DMS79 (cell line): ENCODE measurements around the gene AKAP13.

ENCODE experiments used
- DNase-seq: peaks from one replicate; lab custom pipeline; 2025; lab: John Stamatoyannopoulos, UW

AKAP13 gene

DNA sequence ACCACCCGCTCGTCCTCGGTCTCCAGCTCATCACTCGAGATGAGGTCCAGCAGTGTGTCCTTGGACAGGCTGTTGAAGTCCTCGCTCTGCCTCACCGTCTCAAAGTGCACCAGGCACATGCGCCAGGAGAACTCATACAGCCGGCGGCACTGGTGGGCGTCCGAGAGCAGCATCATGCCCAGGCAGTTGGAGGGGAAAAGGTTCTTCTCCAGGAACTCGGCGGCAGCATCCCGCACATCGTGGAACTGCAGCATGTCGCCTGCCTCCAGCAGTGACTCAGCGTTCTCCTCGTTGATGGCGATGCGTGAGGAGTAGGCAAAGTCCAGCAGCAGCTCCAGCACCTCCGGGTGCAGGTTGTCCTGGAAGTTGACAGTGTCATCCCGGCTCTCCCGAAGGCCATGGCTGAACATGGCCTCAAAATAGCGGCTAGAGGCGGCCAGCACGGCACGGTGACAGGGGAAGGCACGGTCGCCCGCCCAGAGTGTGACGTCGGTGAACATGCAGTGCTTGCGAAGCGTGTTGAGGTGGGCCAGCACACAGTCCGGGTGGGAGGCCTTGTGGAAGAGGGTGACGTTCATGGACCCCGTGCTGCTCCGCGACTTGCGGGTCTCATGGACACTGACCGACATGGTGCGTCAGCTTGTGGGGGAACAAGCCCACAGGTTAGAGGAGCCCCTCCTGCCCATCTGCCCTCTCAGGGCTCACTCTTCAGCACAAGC, 388.9 kb downstream of the AKAP13 start:
- DNase-seq: no peak

DNA sequence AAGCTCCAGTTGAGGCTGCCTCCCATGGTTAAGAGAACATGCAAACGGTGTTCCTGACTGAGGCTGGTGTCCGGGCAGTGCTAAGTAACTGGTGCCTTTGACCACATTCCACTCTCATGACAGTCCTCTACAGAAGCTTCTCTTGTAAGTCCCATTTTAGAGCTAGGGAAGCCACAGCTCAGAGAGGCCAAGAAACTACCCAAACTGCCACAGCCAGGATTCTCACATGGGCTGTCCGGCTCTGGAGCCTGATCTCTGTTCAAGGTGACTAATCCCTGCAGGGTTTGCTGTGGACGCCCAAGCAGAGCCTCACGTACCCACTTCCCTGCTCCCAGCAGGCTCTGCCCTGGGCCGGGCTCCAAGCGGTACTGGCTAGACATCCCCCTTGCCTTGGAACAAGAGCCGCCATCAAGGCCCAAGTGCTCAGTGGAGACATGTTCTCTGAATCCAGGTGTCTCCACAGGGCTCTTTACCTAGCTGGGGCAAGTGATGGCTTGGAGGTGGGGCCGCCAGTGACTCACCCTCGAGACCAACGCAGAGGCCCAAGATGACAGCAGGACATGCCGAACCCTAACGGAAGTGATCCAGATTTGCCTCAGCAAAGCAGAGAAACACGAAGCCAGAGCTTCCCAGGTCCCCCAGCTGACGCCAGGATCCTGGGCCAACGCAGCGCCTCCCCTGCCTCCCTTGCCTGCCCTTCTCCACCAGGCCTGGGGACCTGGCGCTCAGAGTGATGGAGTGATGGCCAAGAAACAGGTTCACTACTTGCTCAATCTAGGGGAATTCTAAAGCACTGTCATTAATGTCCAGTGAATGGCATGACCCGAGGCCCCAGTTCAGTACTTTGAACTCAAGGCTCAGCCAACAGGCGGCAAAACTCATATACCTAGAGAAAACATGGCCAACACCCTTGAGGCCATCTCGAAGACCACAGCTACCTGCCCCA, 390.0 kb downstream of the AKAP13 start:
- no peak for DNase-seq

DNA sequence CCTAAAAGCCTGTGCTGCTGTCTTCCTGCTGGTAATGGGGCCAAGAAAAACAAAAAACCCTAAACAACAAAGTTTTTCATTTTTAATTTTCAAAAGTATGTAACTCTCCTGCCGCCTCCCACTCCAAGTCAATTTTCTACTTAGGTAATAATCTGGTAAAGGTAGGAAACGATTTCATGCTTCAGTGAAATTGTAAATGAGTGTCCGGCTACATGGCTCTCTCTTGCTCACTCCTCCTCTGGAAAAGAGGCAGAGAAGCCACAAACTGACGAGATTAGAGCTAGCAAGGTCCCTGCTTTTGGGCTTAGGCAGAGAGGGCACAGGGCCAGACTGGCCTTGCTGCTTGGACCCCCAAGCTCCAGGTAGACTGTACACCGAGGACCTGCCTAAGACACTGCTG, 390.9 kb downstream of the AKAP13 start:
- DNase-seq: no peak

DNA sequence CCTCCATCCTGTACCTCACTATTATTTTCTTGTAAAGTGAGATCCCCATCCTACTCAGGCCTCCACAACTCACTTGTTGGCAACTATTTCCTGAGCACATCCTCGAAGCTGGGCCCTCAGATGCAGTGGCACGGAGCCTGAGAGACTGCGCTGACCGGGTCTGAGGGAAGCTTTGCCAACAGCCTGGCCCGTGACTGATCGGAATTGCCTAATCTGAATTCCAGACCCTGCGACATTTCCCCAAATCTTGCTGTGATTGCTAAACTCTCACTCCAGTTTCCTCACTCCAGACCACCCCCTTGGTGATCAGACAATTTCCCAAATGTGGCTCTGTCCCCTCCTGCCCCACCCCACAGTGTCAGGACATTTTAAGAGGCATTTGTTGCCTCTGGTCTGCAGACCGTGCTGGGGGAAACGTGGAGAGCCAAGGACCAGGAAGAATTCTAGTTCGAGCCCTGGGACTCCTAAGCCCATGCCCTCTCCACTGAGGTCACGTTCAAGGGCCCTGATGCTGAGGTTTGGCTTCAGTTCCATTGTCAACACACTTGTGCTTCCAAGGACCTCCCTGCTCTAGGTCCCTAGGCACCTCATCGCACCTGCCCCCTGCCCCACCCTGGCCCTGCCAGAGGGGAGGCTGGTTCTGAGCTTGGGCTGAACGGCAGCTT, 391.5 kb downstream of the AKAP13 start:
- peak; percentile 4 for DNase-seq

DNA sequence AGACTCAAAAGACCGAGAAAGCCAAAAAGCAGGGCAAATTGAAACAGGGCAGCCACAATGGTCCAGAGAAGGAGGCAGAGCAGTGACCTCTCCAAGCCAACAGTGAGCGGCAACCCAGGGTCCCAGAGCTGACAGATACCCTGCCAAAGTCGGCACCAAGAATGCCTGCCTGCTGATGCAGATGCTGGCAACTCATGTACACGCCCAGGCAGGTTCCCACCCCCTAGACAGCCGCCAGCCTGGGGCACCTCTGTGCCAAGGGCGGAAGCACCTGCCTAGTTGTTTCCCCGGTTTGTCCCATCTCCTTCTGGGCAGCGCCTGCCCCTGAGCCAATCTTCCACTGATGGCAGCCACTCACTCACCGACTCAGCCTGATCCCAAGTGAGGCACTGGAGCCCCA, 392.3 kb downstream of the AKAP13 start:
- DNase-seq: no peak

DNA sequence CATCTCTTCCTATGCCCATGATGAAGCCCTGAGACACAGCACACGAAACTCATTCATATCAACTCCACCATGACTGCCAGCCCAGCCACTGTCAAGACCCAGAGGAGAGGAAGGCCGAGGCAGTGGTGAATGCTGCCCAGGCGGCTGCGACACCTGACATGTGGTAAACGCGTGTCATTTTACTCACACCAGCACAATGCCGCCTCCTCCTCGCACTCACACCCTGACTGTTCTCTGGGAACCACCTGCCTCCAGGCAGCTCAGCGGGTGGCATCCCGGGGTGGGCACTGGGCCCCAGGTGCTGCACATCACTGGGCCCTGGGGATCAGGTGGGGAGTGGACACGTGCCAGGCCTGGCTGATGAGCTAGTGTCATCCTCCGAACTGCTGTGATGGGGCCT, 392.8 kb downstream of the AKAP13 start:
- no peak for DNase-seq

DNA sequence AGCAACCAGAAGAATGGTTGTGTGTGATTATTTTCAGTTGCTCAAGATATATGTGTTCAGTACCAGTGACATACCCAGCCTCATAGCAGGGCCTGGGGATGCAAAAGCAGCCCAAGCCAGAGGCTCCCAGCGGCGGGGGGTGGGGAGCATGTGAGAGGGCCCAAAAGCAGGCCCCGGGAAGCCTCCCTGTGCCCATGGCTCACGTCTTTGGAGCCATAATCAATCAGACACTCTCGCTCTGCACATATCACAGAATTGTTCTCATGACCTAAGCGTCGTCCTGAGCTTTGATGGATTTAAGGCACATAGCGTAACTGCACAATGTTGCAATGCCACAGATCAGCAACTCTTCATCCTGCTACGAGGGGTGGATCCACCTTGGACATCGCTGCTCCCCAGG, 393.6 kb downstream of the AKAP13 start:
- no peak for DNase-seq

DNA sequence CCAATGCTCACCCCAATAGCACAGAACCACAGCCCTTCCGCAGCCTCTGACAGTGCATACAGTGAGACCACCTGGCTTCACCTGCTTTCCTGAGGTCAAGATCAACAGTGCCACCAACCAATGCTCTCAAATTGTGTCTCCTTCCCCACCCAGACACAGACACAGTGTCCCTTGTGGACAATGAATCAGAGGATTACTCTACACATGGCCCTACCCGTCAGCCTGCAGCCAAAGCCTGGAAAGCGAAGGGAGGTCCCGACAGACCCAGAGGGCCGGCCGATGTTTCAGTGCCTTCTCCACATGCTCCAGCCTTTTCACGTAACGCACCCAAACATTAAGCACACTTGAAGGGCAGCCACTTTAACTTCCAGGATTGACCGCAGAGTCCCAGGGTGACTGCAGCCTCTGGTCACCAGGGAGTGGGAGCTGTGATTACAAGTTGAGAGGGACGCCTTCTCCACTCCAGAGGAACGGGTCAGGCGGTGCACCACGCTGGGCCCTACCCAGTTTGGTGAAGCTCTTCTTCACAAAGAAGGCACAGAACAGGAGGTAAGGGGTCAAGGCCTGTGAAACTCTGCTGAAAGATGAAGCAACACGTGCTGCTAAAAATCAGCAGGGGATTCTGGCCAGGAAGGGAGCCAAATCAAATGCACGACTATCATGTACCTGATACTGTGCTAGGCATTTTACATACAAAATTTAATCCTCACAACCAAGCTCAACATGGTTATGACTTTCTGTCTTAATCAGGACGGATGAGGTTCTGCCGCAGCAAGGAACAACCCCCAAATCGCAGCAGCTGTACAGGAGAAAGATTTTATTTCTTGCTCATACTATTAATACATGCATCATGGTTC, 397.1 kb downstream of the AKAP13 start:
- no peak for DNase-seq

DNA sequence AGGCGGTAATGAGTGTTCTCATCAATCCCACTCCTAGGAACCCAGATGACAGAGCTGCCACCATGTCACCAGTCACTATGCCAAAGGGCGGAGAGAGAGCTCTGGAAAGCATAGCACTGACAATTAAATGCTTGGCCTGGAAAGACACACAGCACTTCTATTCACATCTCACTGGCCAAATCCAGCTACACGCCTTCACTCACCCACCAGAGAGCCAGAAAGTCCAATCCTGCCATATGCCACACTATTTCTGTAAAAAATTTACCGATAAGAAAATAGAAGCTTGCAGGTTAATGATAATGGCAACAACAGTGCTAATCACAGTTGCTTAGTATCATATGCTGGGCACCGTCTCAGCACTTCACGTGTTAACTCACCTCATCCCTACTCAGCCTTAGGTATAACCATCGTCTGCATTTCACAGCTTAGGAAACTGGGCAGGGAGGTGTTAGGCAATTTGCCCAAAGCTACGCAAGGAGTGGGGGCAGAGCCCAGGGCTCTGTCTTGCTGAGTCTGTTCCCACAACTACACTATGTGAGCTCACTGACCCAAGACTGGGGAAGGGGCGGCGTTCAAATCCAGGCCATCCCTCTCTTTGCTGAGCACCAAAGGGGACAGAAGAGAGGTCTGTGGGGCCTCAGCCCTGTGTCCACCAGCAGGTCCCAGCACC, 397.8 kb downstream of the AKAP13 start:
- DNase-seq: no peak

DNA sequence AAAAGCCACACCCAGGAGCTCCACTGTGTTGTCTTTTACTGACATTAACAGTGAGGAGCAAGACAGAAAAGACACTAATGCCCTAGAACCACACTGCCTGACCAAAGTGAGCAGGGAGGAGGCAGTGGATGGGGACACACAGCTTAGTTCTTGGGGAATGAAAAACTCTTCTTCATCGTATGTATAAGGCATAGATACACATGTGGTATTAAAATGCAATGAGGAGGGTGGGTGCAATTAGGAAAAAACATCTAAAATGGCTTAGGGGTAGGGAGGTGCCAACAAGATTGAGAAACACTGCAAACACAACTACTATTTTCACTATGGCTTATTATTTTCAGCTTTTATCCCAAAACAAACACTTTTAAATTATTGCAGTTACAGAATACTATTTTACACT, 398.8 kb downstream of the AKAP13 start:
- no peak for DNase-seq

DNA sequence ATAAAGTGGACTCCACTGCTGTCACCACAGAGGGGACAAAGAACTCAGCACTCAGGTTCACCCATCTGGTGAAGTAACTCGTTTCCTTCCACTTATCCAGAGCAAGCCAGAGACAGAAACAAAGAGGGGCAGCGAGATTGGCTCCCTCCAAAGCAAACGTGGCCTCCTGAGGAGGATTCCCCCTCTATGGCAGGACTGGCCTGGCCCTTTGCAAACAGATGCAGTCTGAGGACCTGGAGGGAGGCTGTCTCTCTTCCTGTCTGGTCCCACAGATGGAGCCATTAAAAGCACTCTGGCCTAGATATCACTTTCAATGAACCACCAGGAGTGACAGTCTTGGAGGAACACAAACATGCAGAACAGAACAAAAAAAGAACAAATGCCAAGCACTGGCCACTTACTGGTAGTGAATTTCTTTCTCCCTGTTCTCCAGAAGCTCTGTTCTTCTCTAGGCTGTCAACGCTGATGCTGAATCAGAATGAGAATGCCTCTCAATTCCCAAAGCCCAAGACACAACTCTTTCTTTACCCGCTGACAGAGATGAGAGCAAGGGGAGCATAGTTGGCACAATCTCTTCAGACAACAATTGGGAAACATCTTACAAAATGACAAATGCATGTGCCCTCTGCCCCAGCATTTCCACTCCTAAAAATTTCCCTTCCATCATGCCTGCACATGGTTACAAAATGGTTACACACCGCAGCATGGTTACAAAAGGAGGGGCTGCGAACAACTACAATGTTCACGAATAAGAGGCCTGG, 400.0 kb downstream of the AKAP13 start:
- peak; percentile 5 for DNase-seq

DNA sequence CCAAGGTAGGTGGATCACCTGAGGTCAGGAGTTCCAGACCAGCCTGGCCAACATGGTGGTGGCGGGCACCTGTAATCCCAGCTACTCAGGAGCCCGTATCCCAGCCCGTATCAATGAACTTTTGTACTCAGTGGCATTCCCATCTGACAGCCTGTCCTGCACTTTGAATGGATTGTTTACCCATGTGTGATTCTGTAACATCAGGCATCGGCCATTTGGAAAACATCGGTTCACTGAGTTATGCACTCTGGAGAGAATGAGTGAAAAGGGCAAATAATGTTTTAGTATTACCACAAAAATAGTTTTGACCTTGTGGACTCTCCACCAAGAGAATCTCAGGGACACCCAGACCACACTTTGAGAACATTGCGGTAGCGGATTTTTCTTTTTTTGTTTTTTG, 400.7 kb downstream of the AKAP13 start:
- DNase-seq: no peak

DNA sequence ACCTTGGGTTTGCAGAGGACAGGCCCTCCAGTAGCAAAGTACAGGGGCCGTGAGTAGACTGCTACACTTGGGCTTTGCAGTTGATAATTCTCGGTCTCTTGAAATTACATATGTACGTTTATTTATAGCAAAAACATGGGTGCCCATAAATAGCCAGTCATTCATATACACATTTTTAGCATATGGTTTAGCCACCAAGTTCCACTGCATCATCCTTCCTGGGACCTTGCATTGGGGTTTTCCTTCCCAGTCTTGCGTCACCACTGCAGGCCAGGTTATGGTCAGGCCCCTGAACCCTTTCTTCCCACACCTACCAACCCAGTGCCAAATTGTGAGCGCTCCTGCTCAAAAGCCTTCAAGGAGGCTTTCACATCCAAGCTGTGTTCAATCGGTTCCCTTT, 401.7 kb downstream of the AKAP13 start:
- DNase-seq: no peak

DNA sequence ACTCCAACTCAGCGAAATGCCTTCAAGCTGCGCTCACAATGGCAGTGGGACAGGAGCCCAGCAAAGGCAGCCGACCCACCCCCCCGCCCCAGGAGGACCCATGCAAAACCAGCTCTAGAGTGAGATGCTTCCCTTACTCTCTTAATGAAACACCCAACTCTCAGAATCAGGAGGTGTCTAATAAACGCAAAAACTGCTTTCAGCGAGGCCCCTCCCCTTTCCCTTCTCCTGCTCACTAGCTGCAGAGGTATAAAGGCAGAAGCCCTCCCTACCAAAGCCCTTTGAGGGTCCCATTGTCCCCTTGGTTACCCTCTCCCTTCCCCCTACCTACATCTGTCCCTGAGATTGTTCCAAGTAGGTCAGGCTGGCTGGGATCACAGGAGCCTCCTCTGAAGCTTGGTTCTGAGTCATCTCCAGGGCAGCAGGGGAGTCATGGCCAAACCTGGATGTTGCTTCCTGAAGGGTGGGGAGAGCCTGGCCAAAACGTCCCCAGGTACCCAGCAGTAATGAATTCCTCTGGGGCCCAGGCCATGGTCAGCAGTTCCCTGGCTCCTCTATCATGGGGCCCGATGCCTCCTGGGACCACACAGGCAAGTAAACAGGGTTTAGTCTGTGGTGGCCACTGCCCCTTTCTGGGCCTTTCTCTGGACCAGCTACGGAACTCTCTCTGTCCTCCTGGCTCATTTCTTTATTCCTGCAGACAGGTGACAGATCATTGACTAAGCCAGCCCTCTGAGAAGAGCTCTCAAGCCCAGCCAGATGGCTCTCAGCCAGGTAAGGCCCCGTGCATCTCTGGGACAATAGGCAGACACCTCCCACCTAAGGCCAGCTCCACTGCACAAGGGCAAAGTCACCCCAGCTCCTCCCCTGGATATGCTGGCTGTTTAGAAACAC, 405.7 kb downstream of the AKAP13 start:
- DNase-seq: peak; percentile 49

DNA sequence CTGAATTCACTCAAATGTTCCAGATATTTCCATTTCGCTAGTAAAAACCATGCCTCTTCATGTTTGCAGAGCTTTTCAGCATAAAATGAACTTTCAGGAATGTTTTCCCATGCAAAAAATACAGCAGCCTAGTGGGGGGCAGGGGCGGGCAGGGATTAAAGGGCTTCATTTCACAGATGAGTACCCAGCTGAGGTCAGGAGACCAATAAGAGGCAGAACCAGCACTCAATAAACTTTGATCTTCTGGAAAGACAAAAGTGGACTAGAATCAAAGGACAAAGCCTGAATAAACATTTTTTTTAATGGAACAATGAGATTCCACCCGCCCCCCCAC, 406.3 kb downstream of the AKAP13 start:
- DNase-seq: no peak

DNA sequence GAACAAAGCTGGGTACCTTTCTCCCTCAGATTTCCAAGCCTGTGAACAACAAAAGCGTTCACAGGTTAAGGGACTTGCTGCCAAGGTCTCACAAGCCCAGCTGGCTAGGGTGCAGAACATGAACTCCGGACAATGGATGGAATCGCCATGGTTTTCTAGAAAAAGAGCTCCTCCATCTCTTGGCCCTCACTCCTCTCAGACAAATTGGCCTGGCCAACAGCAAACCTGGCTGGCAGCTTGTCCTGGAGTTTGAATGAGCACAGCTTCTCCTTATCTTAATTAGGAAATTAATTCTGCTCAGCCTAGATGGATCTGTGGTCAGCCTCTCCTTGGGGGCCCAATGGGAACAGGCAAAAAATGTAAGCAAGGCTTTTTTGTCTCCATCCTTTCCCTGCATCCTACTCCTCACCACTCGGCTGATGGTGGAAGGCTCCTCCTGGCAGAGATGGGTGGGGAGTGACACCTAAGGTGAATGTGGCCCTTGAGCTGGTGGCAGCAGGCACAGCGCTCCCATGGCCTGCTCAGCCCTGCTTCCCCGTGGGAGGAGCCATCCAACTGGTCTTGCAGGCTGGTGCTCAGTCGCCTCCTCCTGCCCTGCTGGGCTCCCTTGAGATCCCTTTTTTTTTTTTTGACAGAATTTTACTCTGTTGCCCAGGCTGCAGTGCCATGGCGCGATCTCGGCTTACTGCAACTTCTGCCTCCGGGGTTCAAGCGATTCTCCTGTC, 408.5 kb downstream of the AKAP13 start:
- no peak for DNase-seq

DNA sequence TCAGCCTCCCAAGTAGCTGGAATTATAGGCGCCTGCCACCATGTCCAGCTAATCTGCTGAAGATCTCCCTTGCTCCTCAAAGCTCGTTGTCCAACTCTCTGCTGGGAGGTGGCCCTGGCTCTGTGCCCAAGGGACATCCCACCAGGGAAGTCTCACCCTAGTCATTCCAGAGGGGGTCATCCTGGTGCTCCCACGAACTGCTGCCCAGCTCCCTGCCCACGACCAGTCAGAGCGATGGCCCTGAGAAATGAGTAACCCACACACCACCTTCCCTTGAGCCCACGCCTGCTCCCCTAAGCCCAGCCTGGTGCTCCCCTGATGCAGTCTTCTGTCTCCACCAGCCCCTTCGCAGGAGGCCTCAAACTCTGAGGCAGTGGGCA, 409.1 kb downstream of the AKAP13 start:
- DNase-seq: no peak

DNA sequence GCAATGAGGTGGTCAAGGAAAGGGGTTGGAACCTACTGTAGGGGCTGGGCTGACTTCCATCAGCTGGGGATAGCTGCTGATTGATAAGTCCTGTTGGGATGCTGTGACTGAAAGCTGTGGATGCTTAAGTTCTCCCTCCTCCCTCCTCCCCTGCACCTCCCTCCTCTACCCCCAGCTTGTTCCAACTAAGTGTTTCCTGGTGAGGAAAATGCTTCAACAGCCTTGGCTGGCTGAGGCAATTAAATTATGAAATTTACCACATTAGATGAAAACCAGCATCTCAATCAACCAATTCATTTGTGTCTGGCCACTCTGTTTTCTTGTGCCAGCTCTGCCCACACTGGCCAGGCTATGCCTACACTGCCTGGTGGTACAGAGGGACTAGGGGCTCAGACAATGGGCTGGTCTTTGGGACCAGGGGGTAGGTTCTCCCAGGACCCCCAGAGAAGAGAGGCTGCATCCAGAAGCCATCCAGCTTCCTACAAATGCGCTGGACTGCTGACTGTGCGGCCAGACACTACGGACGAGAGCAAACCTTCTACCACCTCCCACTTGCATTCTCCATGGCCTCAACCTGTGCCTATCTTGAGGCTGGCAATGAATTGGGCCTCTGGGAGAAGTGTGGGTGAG, 411.8 kb downstream of the AKAP13 start:
- DNase-seq: no peak
